ENCODE measurements around the gene GPR84. TPM values are rescaled to one million over a fixed set of nuclear protein-coding genes. Genes with fewer than 3 reads are reported as not detected.
A peak's percentile ranks its signal among the peaks of the same experiment; 100 is the strongest.

The GPR84 gene
- total RNA-seq, 4 donors from 2014 or later = 0.39 to 0.40 TPM; not detected in 2

DNA sequence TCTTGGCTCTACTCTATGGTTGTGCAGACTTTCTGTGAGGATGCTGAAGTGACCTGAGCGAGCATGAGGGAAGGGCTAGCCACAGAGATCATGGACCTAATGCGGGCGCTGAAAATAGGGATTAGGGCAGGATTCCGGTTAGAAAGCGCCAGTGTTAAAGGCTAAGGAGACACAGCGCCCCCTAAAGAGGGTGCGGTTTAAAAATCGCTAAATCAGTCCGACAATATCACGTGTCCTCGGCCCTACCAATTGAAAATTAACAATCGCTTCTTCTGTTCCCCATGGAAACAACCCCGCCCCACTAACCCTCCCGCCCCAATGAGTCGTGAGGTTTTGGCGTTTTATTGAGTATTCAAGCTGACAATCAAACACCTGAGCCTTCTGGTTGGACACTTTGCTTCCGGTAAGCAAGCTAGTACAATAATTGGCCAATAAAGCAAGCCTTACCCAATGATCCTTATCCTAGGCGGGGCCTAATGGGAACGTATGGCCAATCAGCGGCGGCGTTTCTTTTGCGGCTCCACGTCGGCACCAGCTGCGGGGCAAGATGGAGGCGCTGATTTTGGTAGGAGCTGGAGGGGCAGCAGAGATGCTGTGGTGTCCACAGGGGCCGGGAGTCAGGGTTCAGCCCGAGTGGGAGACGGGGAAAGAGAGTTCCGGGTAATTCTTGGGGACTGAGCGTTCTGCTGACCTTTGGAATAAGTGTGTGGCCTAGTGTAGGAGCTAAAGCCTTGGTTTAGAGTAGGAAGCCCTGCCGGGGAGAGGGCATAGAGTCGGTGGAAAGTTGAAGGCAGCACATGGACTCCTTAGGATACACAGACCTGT lies 39.5 kb downstream of the GPR84 start, which contains the start of gene COPZ1:
Gene COPZ1 (plus strand): TSS at position 515 of the 825 bp plus-strand sequence. CDS start 33 bp downstream, at position 548.
- intact Hi-C loops (cut with DNase I) = loop anchor here (5.0 kb wide), 1 partner anchor 33 kb away; no protein-coding TSS in a partner anchor
- H3K27me3 ChIP-seq = no peaks in the 10 kb centered on the region
- peaks cover 26 to 27% of the 10 kb centered on the region in 2 donors for H3K4me1 ChIP-seq
- peak within 1 kb of the TSS; percentile 66 to 90 (median 90) for H3K27ac ChIP-seq
- peak; percentile 97 for DNase-seq
- peak; percentile 80 to 95 for TF ChIP-seq POLR2A (IDR thresholded peaks at IDR 0.05)
- TF ChIP-seq, protein P1, sequence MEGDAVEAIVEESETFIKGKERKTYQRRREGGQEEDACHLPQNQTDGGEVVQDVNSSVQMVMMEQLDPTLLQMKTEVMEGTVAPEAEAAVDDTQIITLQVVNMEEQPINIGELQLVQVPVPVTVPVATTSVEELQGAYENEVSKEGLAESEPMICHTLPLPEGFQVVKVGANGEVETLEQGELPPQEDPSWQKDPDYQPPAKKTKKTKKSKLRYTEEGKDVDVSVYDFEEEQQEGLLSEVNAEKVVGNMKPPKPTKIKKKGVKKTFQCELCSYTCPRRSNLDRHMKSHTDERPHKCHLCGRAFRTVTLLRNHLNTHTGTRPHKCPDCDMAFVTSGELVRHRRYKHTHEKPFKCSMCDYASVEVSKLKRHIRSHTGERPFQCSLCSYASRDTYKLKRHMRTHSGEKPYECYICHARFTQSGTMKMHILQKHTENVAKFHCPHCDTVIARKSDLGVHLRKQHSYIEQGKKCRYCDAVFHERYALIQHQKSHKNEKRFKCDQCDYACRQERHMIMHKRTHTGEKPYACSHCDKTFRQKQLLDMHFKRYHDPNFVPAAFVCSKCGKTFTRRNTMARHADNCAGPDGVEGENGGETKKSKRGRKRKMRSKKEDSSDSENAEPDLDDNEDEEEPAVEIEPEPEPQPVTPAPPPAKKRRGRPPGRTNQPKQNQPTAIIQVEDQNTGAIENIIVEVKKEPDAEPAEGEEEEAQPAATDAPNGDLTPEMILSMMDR (IDR thresholded peaks at IDR 0.05) = peak in 5 of 6 experiments; percentile 58 to 83 (median 68)
- no peaks in the 10 kb centered on the region for H3K9me3 ChIP-seq
- 2% methylated on average over 34 of the region's 34 CpGs for WGBS, 2 donors
- H3K4me3 ChIP-seq (replicated peaks in 1 of 3) = peak within 1 kb of the TSS; percentile 52 to 91 (median 61)
- H3K36me3 ChIP-seq = no peaks in the 10 kb centered on the region

DNA sequence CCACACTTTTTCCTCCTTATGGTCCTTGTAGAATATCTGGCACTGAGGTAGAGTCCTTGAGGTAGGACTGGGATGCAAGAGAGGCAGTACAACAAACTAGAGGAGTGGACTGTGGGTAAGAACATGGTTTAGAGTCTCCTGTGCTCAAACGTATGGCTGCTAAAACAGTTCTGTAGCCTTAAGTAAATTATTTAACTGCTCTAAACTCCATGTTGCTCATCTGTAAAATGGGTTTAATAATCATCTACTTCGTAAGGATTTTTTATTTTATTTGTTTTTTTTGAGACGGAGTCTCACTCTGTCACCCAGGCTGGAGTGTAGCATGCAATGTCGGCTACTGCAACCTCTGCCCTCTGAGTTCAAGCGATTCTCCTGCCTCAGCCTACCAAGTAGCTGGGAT lies 42.9 kb downstream of the GPR84 start:
- no peak for DNase-seq
- intact Hi-C loops (cut with DNase I) = no loop called here
- Histone ChIP-seq H3K4me3 (replicated peaks in 1 of 3) (no peak overlapping the region), H3K9me3 (no peaks in the 10 kb centered on the region), H3K27me3 (no peaks in the 10 kb centered on the region), H3K27ac (no peak overlapping the region), H3K36me3 (no peaks in the 10 kb centered on the region), H3K4me1 (peaks cover 5 to 8% of the 10 kb centered on the region in 2 donors)
- 89 to 92% methylated on average over 5 of the region's 5 CpGs for WGBS, 2 donors
- TF ChIP-seq POLR2A (IDR thresholded peaks at IDR 0.05) = no peak

MicroRNAs within 50 kb of the gene (microRNA counts, 767-probe panel; counts per million panel counts)
- 3,766 to 6,886 counts per million in 2 donors for microRNA hsa-miR-148b-3p

Small RNA genes within 50 kb of the gene (microRNA-seq; reads per million reads assigned to microRNA genes)
- gene MIR148B = 257 reads per million, percentile 63 among the genes with 10 or more reads in this experiment

Small RNA genes within 50 kb of the gene (small RNA-seq; reads per million reads assigned to genes)
- 10.5 reads per million, percentile 92 among the genes with 10 or more reads in this experiment for gene MIR148B
- not detected for gene RN7SL744P
- gene RNU6-950P = not detected

Other genes starting within 250 kb of the GPR84 start
- 10 to 100 TPM; 33.6 to 44.2 (median 39.7) TPM for gene SMUG1, start 175.5 kb downstream of the GPR84 start, total RNA-seq
- gene CBX5, start 84.4 kb downstream of the GPR84 start, total RNA-seq = 10 to 100 TPM; 56.2 to 97.4 (median 87.1) TPM
- 100 to 1,000 TPM; 298 to 519 (median 435) TPM for gene HNRNPA1, start 83.8 kb downstream of the GPR84 start, total RNA-seq
- gene NFE2, start 63.5 kb downstream of the GPR84 start, total RNA-seq = 1 to 10 TPM in 1 of 4 donors, under 1 TPM in 3; 0.56 to 1.7 (median 0.61) TPM
- gene COPZ1, start 39.4 kb downstream of the GPR84 start, total RNA-seq = 100 to 1,000 TPM; 181 to 284 (median 236) TPM
- 10 to 100 TPM; 24.2 to 38.9 (median 29.3) TPM for gene ZNF385A, start 20.2 kb upstream of the GPR84 start, total RNA-seq
- 10 to 100 TPM; 40.3 to 64.5 (median 51.6) TPM for gene ITGA5, start 54.8 kb upstream of the GPR84 start, total RNA-seq
- 1 to 10 TPM in 1 of 4 donors, not detected in 3; 1.3 TPM for gene GTSF1, start 109.1 kb upstream of the GPR84 start, total RNA-seq
- 10 to 100 TPM in 1 of 4 donors, 1 to 10 TPM in 3; 2.1 to 14.6 (median 7.9) TPM for gene NCKAP1L, start 133.3 kb upstream of the GPR84 start, total RNA-seq
- gene PDE1B, start 185.1 kb upstream of the GPR84 start, total RNA-seq = 1 to 10 TPM; 4.1 to 7.5 (median 5.0) TPM
- 1 to 10 TPM; 1.2 to 4.6 (median 2.0) TPM for gene PPP1R1A, start 224.2 kb upstream of the GPR84 start, total RNA-seq

Data from thyroid gland (tissue), 4 donors.